GM19438 (cell line): ENCODE measurements around the gene THOC6.

Source experiments
- ATAC-seq: cut with Tn5 transposase; IDR thresholded peaks from one replicate; pipeline ENCODE4 v1.9.1; 2021; ENCODE audit warnings: low read depth; ENCODE audit not compliant: unreplicated experiment

The THOC6 gene

DNA sequence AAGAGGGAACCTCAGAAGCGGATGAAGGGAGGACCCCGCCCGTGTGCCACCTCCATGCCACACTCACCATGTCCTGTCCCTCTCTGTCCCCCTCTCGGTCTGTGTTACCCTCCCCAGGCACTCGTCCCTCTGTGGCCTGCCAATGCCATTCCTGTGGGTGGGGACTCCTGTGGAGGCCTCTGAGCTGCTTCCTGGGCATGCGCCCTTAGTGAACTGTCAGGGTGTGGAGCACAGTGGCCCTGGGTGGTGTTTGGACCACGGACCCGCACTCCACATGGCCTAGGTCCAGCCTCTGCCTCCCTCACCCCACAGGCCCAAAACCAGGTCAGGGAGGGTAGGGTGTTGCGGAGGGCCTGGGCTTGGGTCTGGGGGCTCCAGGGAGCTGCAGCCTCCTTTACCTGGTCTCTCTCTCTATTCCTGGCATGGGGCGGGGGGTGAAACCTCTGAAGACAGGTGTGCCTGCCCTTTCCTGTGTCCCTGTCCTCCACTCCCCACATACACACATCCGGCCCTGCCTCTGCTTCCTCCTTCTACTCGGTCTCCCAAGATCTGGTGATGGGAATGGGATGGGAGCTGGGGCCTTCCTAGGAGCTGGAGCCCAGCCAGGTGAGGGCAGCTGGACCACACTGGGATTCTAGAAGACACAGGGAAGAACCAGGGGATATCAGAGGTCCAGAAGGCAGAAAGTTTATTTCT is 32.1 kb upstream of the THOC6 start:
- no peak for ATAC-seq

- ATAC-seq = no peak
Observed at GRCh38 chr16:2992383-2993081, 31.3 kb upstream of the THOC6 start.

DNA sequence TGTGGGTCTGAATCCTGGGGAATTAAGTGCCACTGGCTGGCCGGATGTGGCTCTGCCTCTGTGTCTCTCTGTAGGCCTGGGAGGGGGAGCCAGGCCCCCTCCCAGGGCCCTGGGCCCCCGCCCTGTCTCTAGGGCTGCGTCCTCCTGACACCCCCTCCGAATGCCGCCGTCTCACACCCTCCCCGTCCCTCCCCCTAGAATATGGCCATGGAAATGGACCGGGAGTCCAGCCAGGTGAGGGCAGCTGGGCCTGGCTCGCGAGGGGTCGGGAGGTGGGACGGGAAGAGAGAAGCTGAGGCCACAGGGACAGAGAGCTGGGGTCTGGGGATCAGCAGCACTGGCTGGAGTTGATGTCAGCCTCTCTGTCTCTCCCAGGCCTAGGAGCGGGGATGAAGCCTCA is 27.5 kb upstream of the THOC6 start:
- ATAC-seq = no peak

GRCh38 chr16:2999929-3000328 is 23.9 kb upstream of the THOC6 start:
- no peak for ATAC-seq

DNA sequence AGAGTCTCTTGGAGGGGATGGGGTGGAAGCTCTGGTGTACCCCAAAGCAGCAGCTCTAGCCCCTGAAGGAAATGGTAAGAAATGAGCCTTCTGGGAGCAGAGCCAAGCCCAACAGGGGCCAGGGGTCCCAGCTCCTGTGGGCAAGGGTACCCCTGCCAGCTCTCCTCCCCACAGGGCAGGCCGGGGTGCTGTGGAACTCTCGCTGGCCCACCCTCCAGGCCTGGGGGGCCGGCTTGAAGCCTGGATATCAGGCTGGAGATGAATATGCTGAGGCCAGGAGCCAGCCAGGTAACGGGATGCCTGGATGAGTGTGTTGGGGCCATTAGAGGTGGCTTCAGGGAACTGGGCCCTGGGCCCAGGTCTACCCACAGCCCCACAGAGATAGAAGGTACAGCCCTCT is 23.3 kb upstream of the THOC6 start:
- ATAC-seq = no peak

DNA sequence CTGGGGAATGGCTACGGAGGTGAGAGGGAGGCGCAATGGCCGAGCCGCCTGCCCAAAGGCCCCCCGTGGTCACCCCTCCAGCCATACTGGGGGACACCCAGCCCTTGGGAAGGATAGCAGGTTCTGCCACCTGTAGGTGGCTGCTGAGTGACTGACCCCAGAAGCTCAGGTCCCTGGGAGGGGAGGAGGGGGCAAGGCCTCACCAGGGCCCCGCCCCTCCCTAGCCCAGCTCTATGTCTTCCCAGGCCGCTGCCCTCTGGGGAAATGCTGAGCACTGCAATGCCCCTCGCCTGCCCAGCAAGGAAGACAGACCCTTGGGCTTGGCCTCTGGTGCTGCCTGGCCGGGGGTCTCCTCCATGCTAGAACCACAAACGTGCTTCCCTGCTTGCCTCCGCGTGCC is 22.5 kb upstream of the THOC6 start:
- ATAC-seq = no peak

DNA sequence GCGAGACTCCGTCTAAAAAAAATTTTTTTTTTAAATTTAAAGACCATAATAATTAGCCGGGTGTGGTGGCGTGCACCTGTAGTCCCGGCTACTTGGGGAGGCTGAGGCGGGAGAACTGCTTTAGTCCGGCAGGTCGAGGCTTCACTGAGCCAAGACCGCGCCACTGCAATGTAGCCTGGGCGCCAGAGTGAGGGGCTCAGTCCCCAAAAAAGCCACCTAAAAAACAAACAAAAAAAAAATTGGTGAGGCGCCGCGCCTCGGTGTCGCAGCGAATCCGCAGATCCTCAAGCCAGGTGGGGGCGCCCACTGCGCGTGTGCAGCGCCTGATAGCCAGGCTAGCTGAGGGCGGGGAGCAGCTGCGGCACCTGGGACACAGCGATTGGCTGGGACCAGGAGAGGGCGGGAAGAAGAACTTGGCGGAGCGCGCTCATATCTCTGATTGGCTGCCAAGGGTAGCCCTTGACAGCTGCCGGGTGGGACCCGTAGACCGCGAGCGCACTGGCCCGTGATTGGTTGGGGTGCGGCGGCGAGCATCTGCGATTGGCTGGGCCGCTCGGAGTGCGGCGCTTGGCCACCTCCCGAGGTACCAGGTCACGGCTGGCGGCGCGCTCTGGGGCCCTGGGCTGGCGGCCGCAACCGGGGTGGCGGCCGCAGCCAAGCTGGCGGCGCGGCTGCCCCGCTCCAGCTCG is 20.1 kb upstream of the THOC6 start:
- peak; percentile 88 for ATAC-seq

DNA sequence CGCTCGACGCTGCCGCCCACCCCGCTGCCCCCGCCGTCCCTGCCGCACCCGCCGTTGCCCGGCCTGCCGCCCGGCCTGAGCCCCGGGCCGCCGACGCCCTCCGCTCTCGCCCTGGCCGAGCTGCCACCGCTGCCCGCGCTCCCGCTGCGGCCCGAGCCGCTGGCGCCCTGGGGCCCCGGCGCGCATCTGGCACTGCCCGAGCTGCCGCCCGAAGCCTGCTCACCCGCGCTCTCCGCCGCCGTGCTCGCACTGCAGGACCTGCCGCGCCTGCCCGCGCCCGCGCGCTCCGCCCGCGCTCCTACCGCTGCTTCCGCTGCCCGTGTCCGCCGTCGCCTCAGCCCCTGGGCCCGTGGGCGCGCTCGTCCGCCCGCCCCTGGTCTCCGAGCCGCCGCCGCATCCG is 19.5 kb upstream of the THOC6 start:
- ATAC-seq = peak; percentile 0

GRCh38 chr16:3004781-3005284 is 19.0 kb upstream of the THOC6 start:
- ATAC-seq = no peak

DNA sequence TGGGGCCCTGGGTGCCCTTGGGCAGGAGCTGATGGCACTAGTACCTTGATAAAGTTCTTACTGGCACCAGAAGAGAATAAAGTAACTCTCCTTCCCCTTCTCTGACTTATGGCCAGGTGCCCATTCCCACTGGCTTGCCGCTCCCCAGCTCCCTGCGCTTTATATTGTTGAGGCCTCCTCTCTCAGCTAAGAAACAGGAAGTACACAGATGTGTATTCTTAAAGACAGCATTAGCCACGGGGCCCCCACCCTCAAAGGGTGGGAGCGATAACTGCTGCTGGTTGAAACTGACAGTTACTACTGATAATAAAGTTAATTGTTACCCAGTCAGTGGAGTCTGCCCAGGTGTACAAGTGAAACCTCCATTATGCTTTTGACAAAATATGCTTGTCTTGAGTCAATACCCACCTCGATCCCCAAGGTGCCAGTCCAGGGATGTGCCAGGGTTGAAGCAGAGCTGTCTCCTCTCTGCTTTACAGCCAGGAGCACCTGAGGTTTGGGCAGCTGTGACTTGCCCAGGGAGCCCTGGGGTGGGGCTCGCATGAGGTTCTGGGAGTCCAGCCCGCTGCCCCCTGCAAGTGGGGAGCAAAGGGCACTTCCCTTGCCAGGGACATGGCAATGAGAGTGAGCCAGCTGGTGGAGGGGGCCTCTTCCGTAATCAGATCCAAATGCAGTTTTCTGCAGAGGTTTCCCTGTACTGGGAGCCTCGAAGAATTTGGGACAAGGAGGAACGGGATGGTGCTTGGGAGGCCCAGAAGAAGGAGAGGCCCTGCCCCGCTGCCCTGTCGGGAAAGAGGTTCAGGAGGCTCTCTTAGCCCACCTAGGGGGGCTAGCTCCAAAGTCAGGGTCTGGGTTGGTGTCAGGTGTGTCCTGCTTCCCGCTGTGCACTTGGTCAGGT is 16.5 kb upstream of the THOC6 start:
- no peak for ATAC-seq

DNA sequence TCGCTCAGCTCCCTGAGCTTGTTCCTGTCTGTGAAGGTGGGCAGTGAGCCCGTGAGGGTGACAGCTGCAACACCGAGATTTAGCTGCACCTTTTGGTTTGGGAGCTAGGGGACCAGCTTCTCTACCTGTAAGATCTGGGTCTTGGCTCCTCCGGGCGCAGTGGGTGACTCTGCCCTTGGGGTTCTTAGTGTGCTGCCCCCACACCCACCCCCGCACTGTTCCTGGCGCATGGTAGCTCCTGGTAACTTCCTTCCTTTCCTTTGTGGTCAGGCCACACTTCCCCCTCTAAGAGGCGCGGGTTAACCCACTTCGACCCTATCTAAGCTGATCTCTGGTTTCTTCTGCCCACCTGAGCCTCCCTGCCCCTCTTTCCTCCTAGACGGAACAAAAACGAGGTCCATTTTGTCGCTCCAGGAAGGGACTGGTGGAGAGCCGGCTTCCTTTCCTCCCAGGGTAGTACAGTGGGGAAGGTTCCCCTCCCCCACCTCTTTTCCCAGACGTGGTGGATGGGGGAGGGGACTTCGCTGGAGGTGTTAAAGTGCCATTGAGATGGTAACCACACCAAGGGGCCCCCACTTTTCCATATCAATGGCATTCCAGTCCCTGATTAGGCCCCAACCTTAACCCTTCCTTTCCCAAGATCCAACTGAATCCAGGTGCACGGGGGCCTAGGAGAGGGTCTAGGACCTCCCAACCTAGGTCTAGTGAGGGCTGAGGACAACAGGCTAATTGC is 15.7 kb upstream of the THOC6 start:
- no peak for ATAC-seq

- ATAC-seq = no peak
Observed at GRCh38 chr16:3008690-3009037, 15.2 kb upstream of the THOC6 start.

GRCh38 chr16:3009568-3010390 is 14.1 kb upstream of the THOC6 start:
- no peak for ATAC-seq

DNA sequence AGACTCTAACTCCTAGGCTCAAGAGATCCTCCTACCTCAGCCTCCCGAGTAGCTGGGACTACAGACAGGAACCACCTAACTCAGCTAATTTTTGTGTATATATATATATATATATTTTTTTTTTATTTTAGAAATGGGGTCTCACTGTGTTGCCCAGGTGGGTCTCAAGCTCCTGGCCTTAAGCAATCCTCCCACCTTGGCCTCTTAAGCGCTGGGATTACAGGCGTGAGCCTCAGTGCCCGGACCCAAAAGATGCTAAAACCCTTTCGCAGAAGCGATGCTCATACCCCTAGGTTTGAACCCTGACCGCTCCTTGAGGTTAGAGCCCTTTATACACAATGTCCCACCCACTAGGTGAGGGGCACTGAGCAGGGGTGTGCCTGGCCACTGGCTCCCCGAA is 13.3 kb upstream of the THOC6 start:
- no peak for ATAC-seq

DNA sequence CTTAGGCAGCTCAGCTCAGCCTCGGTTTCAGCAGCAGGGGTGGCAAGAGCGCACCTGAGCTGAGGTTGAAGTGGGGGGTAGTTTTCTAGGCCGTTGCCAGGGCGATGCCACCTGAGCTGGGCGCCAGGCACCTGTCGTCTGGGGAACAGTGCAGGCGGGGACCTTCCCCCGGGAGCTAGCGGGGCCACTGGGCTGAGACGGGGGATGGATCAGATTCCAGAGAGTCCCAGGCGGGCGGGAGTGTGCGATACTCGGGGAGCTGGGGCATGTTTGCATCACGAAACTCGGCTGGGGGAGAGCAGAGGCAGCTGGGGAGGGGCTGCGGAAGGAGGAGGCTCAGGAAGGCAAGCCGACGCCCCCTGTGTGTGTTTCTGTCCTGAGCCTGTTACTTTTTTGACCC is 11.6 kb upstream of the THOC6 start:
- no peak for ATAC-seq

DNA sequence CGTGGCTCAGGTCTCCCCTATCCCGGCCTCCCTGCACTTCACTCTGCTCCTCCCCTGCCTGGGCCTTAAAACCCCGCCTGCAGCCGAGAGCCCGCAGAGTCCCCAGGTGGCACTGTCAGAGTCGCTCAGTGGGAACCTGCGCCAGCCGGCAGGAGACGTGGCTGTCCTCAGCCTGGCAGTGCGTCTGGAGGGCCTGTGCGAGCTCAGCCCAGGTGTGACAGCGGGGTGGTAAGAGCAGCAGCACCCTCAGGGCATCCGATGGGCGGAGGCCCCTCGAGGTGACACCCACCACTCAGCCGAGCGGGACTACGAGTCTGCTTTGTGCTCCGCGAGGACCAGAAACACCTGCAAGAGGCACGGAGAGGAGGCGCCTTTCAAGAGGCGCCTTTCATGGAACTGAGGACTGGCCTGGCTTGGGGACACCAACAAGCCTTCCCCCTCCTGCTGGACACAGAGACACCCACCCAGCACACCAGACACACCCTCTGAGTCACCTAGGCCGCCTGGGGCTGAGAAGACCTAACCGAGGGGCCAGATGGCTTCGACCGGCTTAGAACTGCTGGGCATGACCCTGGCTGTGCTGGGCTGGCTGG is 10.9 kb upstream of the THOC6 start, which contains the start of gene CLDN9:
Gene CLDN9, plus strand, starts transcription at position 96 of the 593 bp plus-strand sequence. Its CDS starts 440 bp downstream, at position 536.
- no peak for ATAC-seq

DNA sequence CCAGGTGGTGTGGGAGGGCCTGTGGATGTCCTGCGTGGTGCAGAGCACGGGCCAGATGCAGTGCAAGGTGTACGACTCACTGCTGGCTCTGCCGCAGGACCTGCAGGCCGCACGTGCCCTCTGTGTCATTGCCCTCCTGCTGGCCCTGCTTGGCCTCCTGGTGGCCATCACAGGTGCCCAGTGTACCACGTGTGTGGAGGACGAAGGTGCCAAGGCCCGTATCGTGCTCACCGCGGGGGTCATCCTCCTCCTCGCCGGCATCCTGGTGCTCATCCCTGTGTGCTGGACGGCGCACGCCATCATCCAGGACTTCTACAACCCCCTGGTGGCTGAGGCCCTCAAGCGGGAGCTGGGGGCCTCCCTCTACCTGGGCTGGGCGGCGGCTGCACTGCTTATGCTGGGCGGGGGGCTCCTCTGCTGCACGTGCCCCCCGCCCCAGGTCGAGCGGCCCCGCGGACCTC is 10.3 kb upstream of the THOC6 start:
- no peak for ATAC-seq

- ATAC-seq = no peak
Observed at GRCh38 chr16:3013998-3014690, 9.7 kb upstream of the THOC6 start.
